GM18507 (cell line): Measurements from ENCODE around the gene TBXA2R.
"Not testable (repeated sequence)": the region's sequence is repeated elsewhere in the genome, so short reads cannot be mapped to it uniquely, and the experiment has no call there.

Experiments used
- DNase-seq: peaks from one replicate; pipeline ENCODE4 v3.0.0; 2011; ENCODE audit warnings: low read depth; ENCODE audit not compliant: insufficient read length; ENCODE audit errors: extremely low spot score
- FAIRE-seq: peaks from 2 replicates; lab custom pipeline; 2011; peaks lifted over from hg19 to GRCh38; lab: Jason Lieb, UNC

Gene TBXA2R

GRCh38 chr19:3585301-3586126 is 21.2 kb downstream of the TBXA2R start, which contains the start of gene GIPC3:
Gene GIPC3, plus strand, starts transcription at chr19:3585478. Its CDS starts 120 bp downstream, at chr19:3585598.
- DNase-seq = no peak
- no peak for FAIRE-seq

- DNase-seq, FAIRE-seq: not testable (repeated sequence)
Measured at GRCh38 chr19:3584036-3584802, 22.5 kb downstream of the TBXA2R start.

GRCh38 chr19:3581792-3582191 is 24.9 kb downstream of the TBXA2R start:
- not testable (repeated sequence) for FAIRE-seq, DNase-seq

GRCh38 chr19:3580156-3580934 is 26.3 kb downstream of the TBXA2R start:
- no peak for DNase-seq
- no peak for FAIRE-seq

- no peak for FAIRE-seq
- no peak for DNase-seq
Measured at GRCh38 chr19:3578390-3578789, 28.3 kb downstream of the TBXA2R start.

- FAIRE-seq (no peak), DNase-seq (no peak)
Measured at GRCh38 chr19:3577723-3578344, 28.8 kb downstream of the TBXA2R start.

- FAIRE-seq (no peak), DNase-seq (no peak)
Measured at GRCh38 chr19:3576696-3577443, 29.8 kb downstream of the TBXA2R start.

GRCh38 chr19:3575949-3576673 is 30.6 kb downstream of the TBXA2R start:
- DNase-seq (no peak), FAIRE-seq (no peak)

- DNase-seq (no peak), FAIRE-seq (no peak)
Measured at GRCh38 chr19:3575260-3575741, 31.4 kb downstream of the TBXA2R start.

- DNase-seq (peak; percentile 73), FAIRE-seq (peak; percentile 98)
Measured at GRCh38 chr19:3573858-3574637, 32.6 kb downstream of the TBXA2R start.

- DNase-seq (no peak), FAIRE-seq (no peak)
Measured at GRCh38 chr19:3573162-3573857, 33.4 kb downstream of the TBXA2R start.

- DNase-seq (no peak), FAIRE-seq (no peak)
Measured at GRCh38 chr19:3572855-3573161, 33.9 kb downstream of the TBXA2R start, which contains the start of gene HMG20B. Gene HMG20B, plus strand, starts transcription at chr19:3572944. Its CDS starts 366 bp downstream, at chr19:3573310.

- FAIRE-seq (peak; percentile 99), DNase-seq (peak; percentile 96)
Measured at GRCh38 chr19:3572132-3572854, 34.4 kb downstream of the TBXA2R start.

GRCh38 chr19:3570606-3571011 is 36.1 kb downstream of the TBXA2R start:
- FAIRE-seq (no peak), DNase-seq (no peak)

- not testable (repeated sequence) for FAIRE-seq
Measured at GRCh38 chr19:3570042-3570441, 36.6 kb downstream of the TBXA2R start.

GRCh38 chr19:3565139-3565538 is 41.5 kb downstream of the TBXA2R start:
- DNase-seq (no peak), FAIRE-seq (no peak)

More at GRCh38 chr19:3570042-3570441, 36.6 kb downstream of the TBXA2R start:
- not testable (repeated sequence) for DNase-seq
